Astrocyte of the cerebellum (primary cell): ENCODE measurements around the gene KRT86.

Experiments
- DNase-seq: peaks from one replicate; pipeline ENCODE4 v3.0.0-alpha.2; 2011; ENCODE audit warnings: low read depth
- H3K4me3 ChIP-seq: 2 replicates; pipeline ENCODE4 v1.5.1; 2011; ENCODE audit warnings: mild to moderate bottlenecking, low read depth, low read length, moderate library complexity
- in situ Hi-C: cut with HindIII; loops from 2 replicates; pipeline ENCODE4 v1.10.0; 2017; ENCODE audit warnings: low sequenced_read_pairs
- TF ChIP-seq, protein P1 (sequence below): IDR thresholded peaks from 2 replicates; pipeline ENCODE4 v1.5.1; 2012; ENCODE audit warnings: low read length, low read depth, moderate library complexity, mild to moderate bottlenecking; ENCODE audit errors: missing control alignments

Gene KRT86

GRCh38 chr12:52291267-52291935 lies 17.0 kb downstream of the KRT86 start, which contains the start of gene KRT81:
Gene KRT81 (minus strand): TSS chr12:52291534. CDS start chr12:52291465, 69 bp downstream.
- no peak for DNase-seq
- H3K4me3 ChIP-seq: no peak within 1 kb of the TSS
- in situ Hi-C loops: no loop called here
- TF ChIP-seq, protein P1, sequence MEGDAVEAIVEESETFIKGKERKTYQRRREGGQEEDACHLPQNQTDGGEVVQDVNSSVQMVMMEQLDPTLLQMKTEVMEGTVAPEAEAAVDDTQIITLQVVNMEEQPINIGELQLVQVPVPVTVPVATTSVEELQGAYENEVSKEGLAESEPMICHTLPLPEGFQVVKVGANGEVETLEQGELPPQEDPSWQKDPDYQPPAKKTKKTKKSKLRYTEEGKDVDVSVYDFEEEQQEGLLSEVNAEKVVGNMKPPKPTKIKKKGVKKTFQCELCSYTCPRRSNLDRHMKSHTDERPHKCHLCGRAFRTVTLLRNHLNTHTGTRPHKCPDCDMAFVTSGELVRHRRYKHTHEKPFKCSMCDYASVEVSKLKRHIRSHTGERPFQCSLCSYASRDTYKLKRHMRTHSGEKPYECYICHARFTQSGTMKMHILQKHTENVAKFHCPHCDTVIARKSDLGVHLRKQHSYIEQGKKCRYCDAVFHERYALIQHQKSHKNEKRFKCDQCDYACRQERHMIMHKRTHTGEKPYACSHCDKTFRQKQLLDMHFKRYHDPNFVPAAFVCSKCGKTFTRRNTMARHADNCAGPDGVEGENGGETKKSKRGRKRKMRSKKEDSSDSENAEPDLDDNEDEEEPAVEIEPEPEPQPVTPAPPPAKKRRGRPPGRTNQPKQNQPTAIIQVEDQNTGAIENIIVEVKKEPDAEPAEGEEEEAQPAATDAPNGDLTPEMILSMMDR: no peak

DNA sequence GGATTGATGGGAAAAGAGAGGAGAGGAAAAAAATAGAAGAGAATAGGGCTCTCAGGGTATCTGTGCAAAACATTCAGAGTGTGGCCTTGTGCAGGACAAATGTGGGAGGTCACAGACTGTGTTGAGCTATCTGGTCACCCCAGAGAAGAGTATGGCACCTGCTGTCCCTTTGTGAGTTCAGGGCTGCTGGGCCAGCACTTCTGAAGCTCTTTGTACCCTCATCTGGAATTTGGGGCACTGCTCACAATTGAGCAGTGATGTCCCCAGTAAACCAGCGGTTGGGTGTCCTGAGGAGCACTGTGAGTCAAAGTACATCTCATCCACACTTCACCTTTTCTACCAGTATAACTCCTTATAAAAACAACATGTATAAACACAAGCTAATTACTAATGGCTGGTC lies 19.5 kb downstream of the KRT86 start:
- in situ Hi-C loops: no loop called here
- TF ChIP-seq, protein P1: no peak
- H3K4me3 ChIP-seq: no peak overlapping the region
- no peak for DNase-seq

DNA sequence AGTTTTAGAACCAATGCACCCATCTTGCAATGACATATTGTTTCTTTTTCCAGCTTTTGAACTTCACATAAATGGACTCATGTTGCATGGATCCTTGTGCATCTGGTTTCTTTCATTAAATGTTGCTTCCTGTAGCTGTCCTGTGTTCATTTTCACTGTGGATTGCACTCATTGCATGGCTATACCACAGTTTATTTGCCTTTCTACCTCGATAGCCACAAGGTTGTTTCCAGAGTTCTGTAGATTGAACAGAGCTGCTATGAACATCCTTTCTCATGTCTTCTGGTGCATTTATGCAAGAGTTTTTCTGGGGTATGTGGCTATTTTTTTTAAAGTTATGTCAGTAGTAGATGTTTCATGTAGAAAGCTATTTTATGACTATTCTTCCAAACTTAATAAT lies 20.4 kb downstream of the KRT86 start:
- H3K4me3 ChIP-seq: no peak overlapping the region
- DNase-seq: no peak
- TF ChIP-seq, protein P1: no peak
- in situ Hi-C loops: no loop called here

- DNase-seq: no peak
- H3K4me3 ChIP-seq: no peak overlapping the region
- in situ Hi-C loops: no loop called here
- TF ChIP-seq, protein P1: no peak
Measured at GRCh38 chr12:52295663-52296062, 21.2 kb downstream of the KRT86 start.

- H3K4me3 ChIP-seq: no peak overlapping the region
- DNase-seq: no peak
- in situ Hi-C loops: no loop called here
- TF ChIP-seq, protein P1: no peak
Measured at GRCh38 chr12:52296572-52297215, 22.2 kb downstream of the KRT86 start.

GRCh38 chr12:52298677-52299190 lies 24.3 kb downstream of the KRT86 start:
- in situ Hi-C loops: no loop called here
- no peak overlapping the region for H3K4me3 ChIP-seq
- TF ChIP-seq, protein P1: no peak
- no peak for DNase-seq
